CD4-positive, alpha-beta memory T cell (primary cell): ENCODE data around the gene ROBO1. TPM values are rescaled to one million over a fixed set of nuclear protein-coding genes. Genes with fewer than 3 reads are reported as not detected.

ENCODE experiments used
- CTCF ChIA-PET: fragments of 350-600 bp; sonication (Branson Sonifier 250); formaldehyde crosslinking; loops from one replicate; lab custom pipeline; 2021; ENCODE audit warnings: inconsistent platforms; ENCODE audit not compliant: partially characterized antibody; lab: Charles Lee
- POLR2A ChIA-PET: fragments of 350-600 bp; sonication (Branson Sonifier 250); formaldehyde crosslinking; loops from one replicate; lab custom pipeline; 2021; ENCODE audit not compliant: partially characterized antibody; lab: Charles Lee
- DNase-seq, 5 donors: peaks; one replicate each; pipeline versions ENCODE4 v3.0.0 to v3.0.0-alpha.2; 2020 to 2022; ENCODE audit warnings: mixed read lengths in 1 of 5
- H3K27ac ChIP-seq: one replicate; pipeline ENCODE4 v1.7.0; 2013; ENCODE audit warnings: low read depth, low read length
- H3K27me3 ChIP-seq: 2 replicates; pipeline ENCODE4 v1.7.0; 2013; ENCODE audit warnings: mild to moderate bottlenecking, low read length, moderate library complexity; ENCODE audit not compliant: insufficient read depth
- H3K36me3 ChIP-seq: 2 replicates; pipeline ENCODE4 v1.7.0; 2013; ENCODE audit warnings: mild to moderate bottlenecking, low read length, moderate library complexity; ENCODE audit not compliant: insufficient read depth
- H3K4me1 ChIP-seq: 2 replicates; pipeline ENCODE4 v1.7.0; 2013; ENCODE audit warnings: mild to moderate bottlenecking, low read length, moderate library complexity; ENCODE audit not compliant: insufficient read depth
- H3K4me3 ChIP-seq, 2 donors: one replicate each; pipeline ENCODE4 v1.7.0; 2013; ENCODE audit warnings: low read length in 2 of 2, mild to moderate bottlenecking in 1 of 2
- H3K9me3 ChIP-seq, 2 donors: one replicate each; pipeline ENCODE4 v1.7.0; 2013; ENCODE audit warnings: low read length in 2 of 2, control low read depth in 1 of 2; ENCODE audit not compliant: control insufficient read depth in 1 of 2
- H3K27ac Mint-ChIP-seq, 7 donors: one replicate each; pipeline ENCODE4 v1.8.0; 2020 to 2021; ENCODE audit warnings: mixed read lengths in 7 of 7, mild to moderate bottlenecking in 6 of 7, inconsistent platforms in 3 of 7, moderate library complexity in 3 of 7
- H3K27me3 Mint-ChIP-seq, 2 donors: one replicate each; pipeline ENCODE4 v1.8.0; 2020 to 2021; ENCODE audit warnings: mixed read lengths in 2 of 2
- H3K36me3 Mint-ChIP-seq, 2 donors: one replicate each; pipeline ENCODE4 v1.8.0; 2020 to 2021; ENCODE audit warnings: mixed read lengths in 2 of 2, inconsistent platforms in 1 of 2, mild to moderate bottlenecking in 1 of 2
- H3K4me1 Mint-ChIP-seq, 4 donors: one replicate each; pipeline ENCODE4 v1.8.0; 2020 to 2021; ENCODE audit warnings: mixed read lengths in 4 of 4, mild to moderate bottlenecking in 1 of 4
- H3K4me3 Mint-ChIP-seq, 8 donors: one replicate each; pipeline ENCODE4 v1.8.0; 2020 to 2021; ENCODE audit warnings: mixed read lengths in 8 of 8, mild to moderate bottlenecking in 7 of 8, moderate library complexity in 6 of 8, inconsistent platforms in 3 of 8
- H3K9me3 Mint-ChIP-seq, 8 donors: one replicate each; pipeline ENCODE4 v1.8.0; 2020 to 2021; ENCODE audit warnings: mixed read lengths in 8 of 8, mild to moderate bottlenecking in 5 of 8, inconsistent platforms in 3 of 8, moderate library complexity in 1 of 8
- intact Hi-C: fragments of 100-400 bp; cut with micrococcal nuclease; formaldehyde crosslinking; loops from one replicate; pipeline ENCODE4 v1.15.1; 2023
- polyA plus RNA-seq, 2 donors: library from polyadenylated mRNA; unstranded; fragments of 300-500 nt; fragmentation: Illumina TruSeq; gene quantifications; one replicate each; pipeline ENCODE4 v1.2.3, GENCODE V29; 2021
- total RNA-seq, 2 experiments: library from RNA; stranded (reverse); gene quantifications; one replicate each; pipeline ENCODE4 v1.2.3, GENCODE V29; 2021

Gene ROBO1
- total and polyA plus RNA-seq, 4 experiments from 2014 or later: not detected

DNA sequence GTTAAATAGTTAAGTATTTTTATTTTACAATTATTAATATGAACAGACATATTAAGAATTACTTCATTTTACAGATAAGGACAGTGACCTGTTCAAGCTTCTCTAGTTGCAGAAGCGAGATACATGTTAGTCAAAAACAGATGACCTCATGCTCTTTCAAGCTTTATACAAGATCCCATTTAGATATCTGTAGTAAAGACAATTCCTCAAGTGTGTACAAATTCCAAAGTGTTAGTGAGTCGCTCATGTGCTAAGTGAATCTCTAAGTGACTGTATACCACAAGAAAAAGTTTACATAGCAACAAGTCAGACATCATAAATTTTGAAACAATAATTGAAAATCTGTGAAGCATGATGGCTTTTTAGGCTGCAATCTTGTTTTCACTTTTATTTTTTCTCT, 293.8 kb downstream of the ROBO1 start:
- H3K9me3 Mint-ChIP-seq: peaks cover 0 to 16% (median 5%) of the 10 kb centered on the region in 8 donors
- ChIA-PET POLR2A (no interaction called here), CTCF (no interaction called here)
- intact Hi-C loops: no loop called here
- no peak overlapping the region for H3K4me3 Mint-ChIP-seq
- Histone ChIP-seq H3K9me3 (no peaks in the 10 kb centered on the region), H3K27me3 (no peaks in the 10 kb centered on the region), H3K36me3 (no peaks in the 10 kb centered on the region), H3K27ac (no peak overlapping the region), H3K4me3 (no peak overlapping the region), H3K4me1 (no peaks in the 10 kb centered on the region)
- H3K27me3 Mint-ChIP-seq: no peaks in the 10 kb centered on the region
- DNase-seq: no peak
- no peak overlapping the region for H3K27ac Mint-ChIP-seq
- no peaks in the 10 kb centered on the region for H3K4me1 Mint-ChIP-seq
- no peaks in the 10 kb centered on the region for H3K36me3 Mint-ChIP-seq

DNA sequence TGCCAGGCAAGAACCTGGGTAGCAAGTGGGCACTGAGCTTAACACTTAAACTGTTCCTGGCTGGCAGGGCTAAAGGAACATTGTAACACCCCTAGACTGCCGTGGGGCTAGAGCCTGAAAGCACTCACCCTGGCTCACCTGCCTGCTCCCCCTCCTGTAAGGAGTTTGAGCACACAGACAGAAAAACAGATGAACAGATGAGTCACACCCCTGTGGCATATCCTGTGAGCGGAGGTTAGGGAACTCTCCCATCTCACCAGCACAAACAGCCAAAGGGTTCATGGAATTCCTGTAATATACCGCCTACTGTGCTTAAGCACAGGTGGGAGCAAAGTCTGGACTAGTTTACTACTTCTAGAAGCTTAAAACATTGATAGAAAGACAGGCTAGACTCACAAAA, 300.1 kb downstream of the ROBO1 start:
- no peak overlapping the region for H3K4me3 Mint-ChIP-seq
- peaks cover 0 to 16% (median 6%) of the 10 kb centered on the region in 8 donors for H3K9me3 Mint-ChIP-seq
- H3K27ac Mint-ChIP-seq: no peak overlapping the region
- ChIA-PET POLR2A (no interaction called here), CTCF (no interaction called here)
- Histone ChIP-seq H3K4me1 (no peaks in the 10 kb centered on the region), H3K27me3 (no peaks in the 10 kb centered on the region), H3K36me3 (no peaks in the 10 kb centered on the region), H3K27ac (no peak overlapping the region), H3K9me3 (no peaks in the 10 kb centered on the region), H3K4me3 (no peak overlapping the region)
- intact Hi-C loops: no loop called here
- no peaks in the 10 kb centered on the region for H3K4me1 Mint-ChIP-seq
- H3K27me3 Mint-ChIP-seq: no peaks in the 10 kb centered on the region
- no peak for DNase-seq
- no peaks in the 10 kb centered on the region for H3K36me3 Mint-ChIP-seq

GRCh38 chr3:79461129-79461792, 306.5 kb downstream of the ROBO1 start:
- H3K4me3 Mint-ChIP-seq: no peak overlapping the region
- no peak overlapping the region for H3K27ac Mint-ChIP-seq
- H3K36me3 ChIP-seq: no peaks in the 10 kb centered on the region
- H3K4me1 ChIP-seq: no peaks in the 10 kb centered on the region
- DNase-seq: no peak
- H3K27me3 ChIP-seq: no peaks in the 10 kb centered on the region
- H3K27me3 Mint-ChIP-seq: no peaks in the 10 kb centered on the region
- no peak overlapping the region for H3K4me3 ChIP-seq
- ChIA-PET POLR2A (no interaction called here), CTCF (no interaction called here)
- no peaks in the 10 kb centered on the region for H3K4me1 Mint-ChIP-seq
- no peaks in the 10 kb centered on the region for H3K36me3 Mint-ChIP-seq
- peaks cover 3 to 25% (median 10%) of the 10 kb centered on the region in 8 donors for H3K9me3 Mint-ChIP-seq
- no peak overlapping the region for H3K27ac ChIP-seq
- H3K9me3 ChIP-seq: no peaks in the 10 kb centered on the region
- intact Hi-C loops: no loop called here

- DNase-seq: no peak
- H3K9me3 ChIP-seq: no peaks in the 10 kb centered on the region
- no peak overlapping the region for H3K4me3 Mint-ChIP-seq
- no peaks in the 10 kb centered on the region for H3K27me3 ChIP-seq
- POLR2A ChIA-PET: no interaction called here
- H3K36me3 ChIP-seq: no peaks in the 10 kb centered on the region
- H3K36me3 Mint-ChIP-seq: no peaks in the 10 kb centered on the region
- H3K4me1 ChIP-seq: no peaks in the 10 kb centered on the region
- no peak overlapping the region for H3K27ac Mint-ChIP-seq
- peaks cover 0 to 22% (median 11%) of the 10 kb centered on the region in 8 donors for H3K9me3 Mint-ChIP-seq
- H3K4me3 ChIP-seq: no peak overlapping the region
- no peaks in the 10 kb centered on the region for H3K4me1 Mint-ChIP-seq
- H3K27me3 Mint-ChIP-seq: no peaks in the 10 kb centered on the region
- intact Hi-C loops: no loop called here
- CTCF ChIA-PET: no interaction called here
- H3K27ac ChIP-seq: no peak overlapping the region
Observed at GRCh38 chr3:79453600-79453999, 314.2 kb downstream of the ROBO1 start.

GRCh38 chr3:79436387-79436786, 331.4 kb downstream of the ROBO1 start:
- peaks cover 0 to 18% (median 6%) of the 10 kb centered on the region in 8 donors for H3K9me3 Mint-ChIP-seq
- DNase-seq: no peak
- H3K4me3 ChIP-seq: no peak overlapping the region
- no peak overlapping the region for H3K4me3 Mint-ChIP-seq
- H3K27ac Mint-ChIP-seq: no peak overlapping the region
- no peak overlapping the region for H3K27ac ChIP-seq
- ChIA-PET POLR2A (no interaction called here), CTCF (no interaction called here)
- intact Hi-C loops: no loop called here
- no peaks in the 10 kb centered on the region for H3K36me3 Mint-ChIP-seq
- no peaks in the 10 kb centered on the region for H3K27me3 Mint-ChIP-seq
- no peaks in the 10 kb centered on the region for H3K27me3 ChIP-seq
- no peaks in the 10 kb centered on the region for H3K9me3 ChIP-seq
- H3K36me3 ChIP-seq: no peaks in the 10 kb centered on the region
- no peaks in the 10 kb centered on the region for H3K4me1 ChIP-seq
- H3K4me1 Mint-ChIP-seq: no peaks in the 10 kb centered on the region

DNA sequence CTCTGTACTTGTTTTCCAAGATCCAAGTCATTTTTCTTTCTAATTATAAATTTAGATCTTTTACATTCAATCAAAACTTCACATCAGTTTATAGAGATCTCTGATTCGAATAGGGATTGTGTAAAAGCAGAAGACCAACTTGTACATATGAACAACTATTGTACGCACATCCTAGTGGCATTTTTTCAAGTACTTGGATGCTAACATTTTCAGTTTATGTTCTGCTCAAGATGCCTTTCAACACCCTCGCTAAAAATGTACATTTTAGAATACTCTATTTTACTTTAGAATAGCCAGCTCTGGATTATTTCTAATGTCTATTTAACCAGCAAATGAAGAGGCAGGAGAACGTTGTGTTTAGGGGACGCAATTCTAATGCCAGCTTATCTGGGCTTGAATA, 340.7 kb downstream of the ROBO1 start:
- DNase-seq: no peak
- no peak overlapping the region for H3K4me3 ChIP-seq
- Mint-ChIP-seq H3K36me3 (no peaks in the 10 kb centered on the region), H3K27me3 (no peaks in the 10 kb centered on the region), H3K4me3 (no peak overlapping the region), H3K4me1 (no peaks in the 10 kb centered on the region), H3K27ac (no peak overlapping the region), H3K9me3 (peaks cover 0 to 26% (median 7%) of the 10 kb centered on the region in 8 donors)
- H3K27me3 ChIP-seq: no peaks in the 10 kb centered on the region
- ChIA-PET POLR2A (no interaction called here), CTCF (no interaction called here)
- no peaks in the 10 kb centered on the region for H3K36me3 ChIP-seq
- H3K27ac ChIP-seq: no peak overlapping the region
- no peaks in the 10 kb centered on the region for H3K4me1 ChIP-seq
- no peaks in the 10 kb centered on the region for H3K9me3 ChIP-seq
- intact Hi-C loops: no loop called here

- Mint-ChIP-seq H3K4me3 (no peak overlapping the region), H3K36me3 (no peaks in the 10 kb centered on the region), H3K27me3 (no peaks in the 10 kb centered on the region), H3K9me3 (peaks cover 0 to 32% (median 8%) of the 10 kb centered on the region in 8 donors), H3K4me1 (no peaks in the 10 kb centered on the region), H3K27ac (no peak overlapping the region)
- DNase-seq: no peak
- no peak overlapping the region for H3K4me3 ChIP-seq
- no peak overlapping the region for H3K27ac ChIP-seq
- no peaks in the 10 kb centered on the region for H3K27me3 ChIP-seq
- H3K9me3 ChIP-seq: no peaks in the 10 kb centered on the region
- H3K36me3 ChIP-seq: no peaks in the 10 kb centered on the region
- POLR2A ChIA-PET: no interaction called here
- intact Hi-C loops: no loop called here
- no peaks in the 10 kb centered on the region for H3K4me1 ChIP-seq
- CTCF ChIA-PET: no interaction called here
Observed at GRCh38 chr3:79424811-79425210, 343.0 kb downstream of the ROBO1 start.
